ENCODE results near the gene METTL9. TPM values are rescaled to one million over a fixed set of nuclear protein-coding genes. Genes with fewer than 3 reads are reported as not detected.

The METTL9 gene
- total RNA-seq, 2 donors from 2014 or later = 98.6 to 100 TPM

- H3K4me3 ChIP-seq = no peak overlapping the region
- H3K27ac ChIP-seq = no peak overlapping the region
- H3K27me3 ChIP-seq (replicated peaks; ENCODE audit: insufficient read depth) = no peaks in the 10 kb centered on the region
- H3K9me3 ChIP-seq = no peaks in the 10 kb centered on the region
- no peak for TF ChIP-seq CTCF (IDR thresholded peaks at IDR 0.05)
- no peak for DNase-seq (ENCODE audit: low spot score)
- H3K36me3 ChIP-seq = peaks cover 8% of the 10 kb centered on the region
- no peak for ATAC-seq (ENCODE audit: insufficient number of reproducible peaks, low FRiP score, low read depth)
- H3K4me1 ChIP-seq (ENCODE audit: control insufficient read depth in 1 of 2, low read depth in 2 of 2) = peaks cover 3 to 5% of the 10 kb centered on the region in 2 donors
Observed at GRCh38 chr16:21637032-21637968, 37.9 kb downstream of the METTL9 start.

GRCh38 chr16:21638573-21638975, 39.2 kb downstream of the METTL9 start:
- Histone ChIP-seq H3K4me1 (ENCODE audit: control insufficient read depth in 1 of 2, low read depth in 2 of 2) (peaks cover 3 to 5% of the 10 kb centered on the region in 2 donors), H3K27me3 (replicated peaks; ENCODE audit: insufficient read depth) (no peaks in the 10 kb centered on the region), H3K27ac (no peak overlapping the region), H3K9me3 (no peaks in the 10 kb centered on the region), H3K36me3 (peaks cover 8% of the 10 kb centered on the region), H3K4me3 (no peak overlapping the region)
- no peak for ATAC-seq (ENCODE audit: insufficient number of reproducible peaks, low FRiP score, low read depth)
- no peak for TF ChIP-seq CTCF (IDR thresholded peaks at IDR 0.05)
- DNase-seq (ENCODE audit: low spot score) = no peak

- no peak for ATAC-seq (ENCODE audit: insufficient number of reproducible peaks, low FRiP score, low read depth)
- no peak for DNase-seq (ENCODE audit: low spot score)
- Histone ChIP-seq H3K4me1 (ENCODE audit: control insufficient read depth in 1 of 2, low read depth in 2 of 2) (peaks cover 3 to 5% of the 10 kb centered on the region in 2 donors), H3K27ac (no peak overlapping the region), H3K4me3 (no peak overlapping the region), H3K27me3 (replicated peaks; ENCODE audit: insufficient read depth) (no peaks in the 10 kb centered on the region), H3K36me3 (peaks cover 8% of the 10 kb centered on the region), H3K9me3 (no peaks in the 10 kb centered on the region)
- TF ChIP-seq CTCF (IDR thresholded peaks at IDR 0.05) = no peak
Observed at GRCh38 chr16:21639493-21639892, 40.1 kb downstream of the METTL9 start.

- Histone ChIP-seq H3K4me1 (ENCODE audit: control insufficient read depth in 1 of 2, low read depth in 2 of 2) (peaks cover 12 to 15% of the 10 kb centered on the region in 2 donors), H3K27me3 (replicated peaks; ENCODE audit: insufficient read depth) (no peaks in the 10 kb centered on the region), H3K27ac (no peak overlapping the region), H3K9me3 (no peaks in the 10 kb centered on the region), H3K36me3 (no peaks in the 10 kb centered on the region), H3K4me3 (no peak overlapping the region)
- TF ChIP-seq CTCF (IDR thresholded peaks at IDR 0.05) = no peak
- ATAC-seq (ENCODE audit: insufficient number of reproducible peaks, low FRiP score, low read depth) = no peak
- no peak for DNase-seq (ENCODE audit: low spot score)
Observed at GRCh38 chr16:21641916-21642315, 42.5 kb downstream of the METTL9 start.

- Histone ChIP-seq H3K27me3 (replicated peaks; ENCODE audit: insufficient read depth) (no peaks in the 10 kb centered on the region), H3K4me3 (no peak overlapping the region), H3K36me3 (no peaks in the 10 kb centered on the region), H3K27ac (no peak overlapping the region), H3K9me3 (no peaks in the 10 kb centered on the region), H3K4me1 (ENCODE audit: control insufficient read depth in 1 of 2, low read depth in 2 of 2) (peaks cover 12 to 15% of the 10 kb centered on the region in 2 donors)
- no peak for TF ChIP-seq CTCF (IDR thresholded peaks at IDR 0.05)
- ATAC-seq (ENCODE audit: insufficient number of reproducible peaks, low FRiP score, low read depth) (no peak), DNase-seq (ENCODE audit: low spot score) (no peak)
Observed at GRCh38 chr16:21642861-21643260, 43.5 kb downstream of the METTL9 start.
